ENCODE measurements around the gene EGLN1. TPM values are rescaled to one million over a fixed set of nuclear protein-coding genes. Genes with fewer than 3 reads are reported as not detected.

The EGLN1 gene
- polyA plus RNA-seq, 1 of the 3 experiments (the other 2 are of a cell fraction) = 10.7 TPM

- TF ChIP-seq CHD2 (IDR thresholded peaks at IDR 0.05; ENCODE audit: low read length, partially characterized antibody) = no peak
- no peak for DNase-seq
- 78% methylated on average over 6 of the region's 6 CpGs for WGBS (ENCODE audit: low lambda C conversion rate)
- Histone ChIP-seq H3K36me3 (replicated peaks in 1 of 2; ENCODE audit: control insufficient read depth in 1 of 2, insufficient read depth in 2 of 2, low read length in 1 of 2) (peaks cover 27 to 33% of the 10 kb centered on the region in 2 experiments), H3K79me2 (ENCODE audit: insufficient read depth) (peaks cover 78% of the 10 kb centered on the region), H3K4me2 (peak overlapping the region; percentile 98), H3K27ac (ENCODE audit: low read depth in 2 of 2, low read length in 1 of 2) (no peak overlapping the region), H3K9ac (peak overlapping the region; percentile 30; the same call in 1 of the 2 replicates), H3K27me3 (ENCODE audit: insufficient read depth) (no peaks in the 10 kb centered on the region), H3F3A (replicated peaks; ENCODE audit: insufficient read depth) (peaks cover 7% of the 10 kb centered on the region), H4K20me1 (ENCODE audit: insufficient read depth) (peaks cover 42% of the 10 kb centered on the region), H3K4me3 (ENCODE audit: low read depth in 2 of 2, low read length in 1 of 2) (peak overlapping the region; percentile 56 to 98), H2AFZ (ENCODE audit: low read depth) (no peak overlapping the region), H3K9me2 (no peaks in the 10 kb centered on the region), H3K4me1 (ENCODE audit: control insufficient read depth in 1 of 2, insufficient read depth in 2 of 2, low read depth in 1 of 2, low read length in 1 of 2) (peaks cover 13 to 44% of the 10 kb centered on the region in 2 experiments; a peak in 3 of 4 replicates), H3K9me3 (no peaks in the 10 kb centered on the region)
- ChIA-PET CTCF (interaction anchor here (0.6 to 1.3 kb wide), 5 partner anchors 19 to 271 kb away, joined by 3 to 4 read pairs (median 3); no protein-coding TSS in a partner anchor), POLR2A (no interaction called here)
These were observed 87.1 kb downstream of the EGLN1 start for GRCh38 chr1:231334952-231335351.

DNA sequence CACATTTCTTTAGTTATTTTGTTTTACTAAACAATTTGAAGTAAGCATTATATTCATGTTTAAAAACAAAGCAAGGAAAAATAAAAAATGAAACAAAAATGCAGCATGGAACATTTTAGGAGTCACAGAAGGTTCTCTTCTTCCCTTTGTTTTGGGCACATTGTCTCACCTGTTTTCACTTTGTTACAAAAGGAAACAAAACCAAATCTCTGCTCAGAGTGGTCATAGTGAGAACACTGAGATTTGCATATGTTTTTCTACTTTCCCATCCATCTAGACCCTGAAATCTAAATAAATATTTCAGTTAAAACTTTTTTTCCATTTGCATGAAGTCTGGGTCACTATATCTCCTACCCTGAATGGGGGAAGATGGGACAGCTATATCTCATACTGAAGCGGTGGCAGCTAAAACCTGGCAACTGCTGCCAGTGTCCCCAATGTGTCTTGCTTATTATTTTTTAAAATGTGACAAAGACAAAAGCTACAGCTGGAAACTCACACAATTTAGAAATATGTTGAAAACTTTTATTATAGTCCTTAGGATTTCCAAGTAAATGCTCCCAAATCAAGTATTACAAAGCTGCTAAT, 87.9 kb downstream of the EGLN1 start:
- Histone ChIP-seq H3K27me3 (ENCODE audit: insufficient read depth) (no peaks in the 10 kb centered on the region), H3K27ac (ENCODE audit: low read depth in 2 of 2, low read length in 1 of 2) (no peak overlapping the region), H3K36me3 (replicated peaks in 1 of 2; ENCODE audit: control insufficient read depth in 1 of 2, insufficient read depth in 2 of 2, low read length in 1 of 2) (peaks cover 27 to 33% of the 10 kb centered on the region in 2 experiments), H3F3A (replicated peaks; ENCODE audit: insufficient read depth) (peaks cover 7% of the 10 kb centered on the region), H3K79me2 (ENCODE audit: insufficient read depth) (peaks cover 70% of the 10 kb centered on the region), H3K4me3 (ENCODE audit: low read depth in 2 of 2, low read length in 1 of 2) (peak overlapping the region; percentile 56 to 98), H2AFZ (ENCODE audit: low read depth) (no peak overlapping the region), H3K4me2 (peak overlapping the region; percentile 98), H3K4me1 (ENCODE audit: control insufficient read depth in 1 of 2, insufficient read depth in 2 of 2, low read depth in 1 of 2, low read length in 1 of 2) (peaks cover 13 to 38% of the 10 kb centered on the region in 2 experiments; a peak in 3 of 4 replicates), H3K9me3 (no peaks in the 10 kb centered on the region), H3K9me2 (no peaks in the 10 kb centered on the region), H3K9ac (peak overlapping the region; percentile 30; the same call in 1 of the 2 replicates), H4K20me1 (ENCODE audit: insufficient read depth) (peaks cover 42% of the 10 kb centered on the region)
- ChIA-PET POLR2A (no interaction called here), CTCF (interaction anchor here (0.6 to 1.3 kb wide), 5 partner anchors 13 to 272 kb away, joined by 3 to 4 read pairs (median 4); no protein-coding TSS in a partner anchor)
- no peak for TF ChIP-seq SIN3A (IDR thresholded peaks at IDR 0.05; ENCODE audit: borderline replicate concordance, low read depth, low read length)
- TF ChIP-seq, protein P1, sequence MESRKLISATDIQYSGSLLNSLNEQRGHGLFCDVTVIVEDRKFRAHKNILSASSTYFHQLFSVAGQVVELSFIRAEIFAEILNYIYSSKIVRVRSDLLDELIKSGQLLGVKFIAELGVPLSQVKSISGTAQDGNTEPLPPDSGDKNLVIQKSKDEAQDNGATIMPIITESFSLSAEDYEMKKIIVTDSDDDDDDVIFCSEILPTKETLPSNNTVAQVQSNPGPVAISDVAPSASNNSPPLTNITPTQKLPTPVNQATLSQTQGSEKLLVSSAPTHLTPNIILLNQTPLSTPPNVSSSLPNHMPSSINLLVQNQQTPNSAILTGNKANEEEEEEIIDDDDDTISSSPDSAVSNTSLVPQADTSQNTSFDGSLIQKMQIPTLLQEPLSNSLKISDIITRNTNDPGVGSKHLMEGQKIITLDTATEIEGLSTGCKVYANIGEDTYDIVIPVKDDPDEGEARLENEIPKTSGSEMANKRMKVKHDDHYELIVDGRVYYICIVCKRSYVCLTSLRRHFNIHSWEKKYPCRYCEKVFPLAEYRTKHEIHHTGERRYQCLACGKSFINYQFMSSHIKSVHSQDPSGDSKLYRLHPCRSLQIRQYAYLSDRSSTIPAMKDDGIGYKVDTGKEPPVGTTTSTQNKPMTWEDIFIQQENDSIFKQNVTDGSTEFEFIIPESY (IDR thresholded peaks at IDR 0.05; ENCODE audit: borderline replicate concordance, low read depth) = no peak
- TF ChIP-seq FOSL2 (IDR thresholded peaks at IDR 0.05; ENCODE audit: borderline replicate concordance, low read depth) = no peak
- TF ChIP-seq, protein P2, sequence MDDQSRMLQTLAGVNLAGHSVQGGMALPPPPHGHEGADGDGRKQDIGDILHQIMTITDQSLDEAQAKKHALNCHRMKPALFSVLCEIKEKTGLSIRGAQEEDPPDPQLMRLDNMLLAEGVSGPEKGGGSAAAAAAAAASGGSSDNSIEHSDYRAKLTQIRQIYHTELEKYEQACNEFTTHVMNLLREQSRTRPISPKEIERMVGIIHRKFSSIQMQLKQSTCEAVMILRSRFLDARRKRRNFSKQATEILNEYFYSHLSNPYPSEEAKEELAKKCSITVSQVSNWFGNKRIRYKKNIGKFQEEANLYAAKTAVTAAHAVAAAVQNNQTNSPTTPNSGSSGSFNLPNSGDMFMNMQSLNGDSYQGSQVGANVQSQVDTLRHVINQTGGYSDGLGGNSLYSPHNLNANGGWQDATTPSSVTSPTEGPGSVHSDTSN (IDR thresholded peaks at IDR 0.05) = no peak
- no peak for TF ChIP-seq RFX5 (IDR thresholded peaks at IDR 0.05; ENCODE audit: low read length)
- TF ChIP-seq POLR2AphosphoS5 (IDR thresholded peaks at IDR 0.05; ENCODE audit: low read depth, low read length) = no peak
- no peak for TF ChIP-seq MAX (IDR thresholded peaks at IDR 0.05; ENCODE audit: low read depth)
- TF ChIP-seq YY1 (IDR thresholded peaks at IDR 0.05; ENCODE audit: low read depth) = no peak
- TF ChIP-seq, protein P3, sequence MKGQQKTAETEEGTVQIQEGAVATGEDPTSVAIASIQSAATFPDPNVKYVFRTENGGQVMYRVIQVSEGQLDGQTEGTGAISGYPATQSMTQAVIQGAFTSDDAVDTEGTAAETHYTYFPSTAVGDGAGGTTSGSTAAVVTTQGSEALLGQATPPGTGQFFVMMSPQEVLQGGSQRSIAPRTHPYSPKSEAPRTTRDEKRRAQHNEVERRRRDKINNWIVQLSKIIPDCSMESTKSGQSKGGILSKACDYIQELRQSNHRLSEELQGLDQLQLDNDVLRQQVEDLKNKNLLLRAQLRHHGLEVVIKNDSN (IDR thresholded peaks at IDR 0.05; ENCODE audit: borderline replicate concordance, low read depth) = no peak
- DNase-seq = no peak
- 100% methylated on average over 1 of the region's 1 CpG for WGBS (ENCODE audit: low lambda C conversion rate)

All from SK-N-SH (cell line).